ENCODE data around the gene PDE6A.
"Not testable (repeated sequence)": the region's sequence is repeated elsewhere in the genome, so short reads cannot be mapped to it uniquely, and the experiment has no call there.

PDE6A gene

DNA sequence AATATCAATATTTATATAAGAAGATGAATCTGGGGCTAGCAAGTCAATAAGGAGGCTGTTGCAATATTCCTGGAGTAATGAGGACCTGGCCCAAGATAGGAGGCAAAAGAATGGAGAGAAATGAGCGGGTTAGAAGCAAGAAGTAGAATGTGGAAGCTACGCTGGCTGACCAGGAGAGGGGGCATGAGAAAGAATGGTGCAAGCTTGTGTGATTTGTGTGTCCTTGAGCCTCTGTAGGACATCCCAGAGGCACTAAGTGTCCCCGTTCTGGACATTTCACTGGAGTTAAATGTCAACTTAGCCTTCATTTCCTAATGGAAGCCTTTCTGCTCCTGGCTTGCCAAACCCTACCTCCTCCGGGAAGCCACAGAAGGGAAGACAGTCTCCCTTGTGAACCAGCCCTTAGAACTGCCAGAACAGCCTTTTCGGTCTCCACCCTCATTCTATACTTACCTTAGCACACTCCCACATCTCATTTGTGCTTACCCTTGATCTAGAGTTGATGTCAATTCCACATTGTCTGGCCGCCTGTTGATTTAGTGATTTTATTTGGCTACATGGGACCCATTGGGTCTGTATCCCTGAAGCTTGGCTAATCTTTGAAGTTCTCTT lies 6.7 kb upstream of the PDE6A start:
- DNase-seq (ENCODE audit: low read depth) = no peak

DNA sequence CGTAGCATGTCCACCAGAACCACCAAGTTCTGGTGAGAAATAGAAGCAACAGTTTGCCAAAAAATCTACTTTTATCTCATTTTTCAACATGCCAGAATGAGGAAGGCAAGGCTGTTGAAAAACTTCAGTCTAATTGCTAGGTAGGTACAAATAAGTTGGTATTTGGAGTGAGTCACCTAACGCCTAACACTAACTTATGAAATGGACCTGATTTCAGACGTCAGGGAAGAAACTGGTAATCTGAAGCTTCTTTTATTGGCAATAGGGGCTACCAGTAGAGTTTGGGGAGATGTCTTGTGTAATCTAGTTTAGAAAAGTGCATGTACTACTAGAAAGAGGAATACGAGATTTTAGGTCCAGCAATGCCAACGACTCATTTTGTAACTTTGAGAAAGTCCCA lies 4.4 kb upstream of the PDE6A start:
- DNase-seq (ENCODE audit: low read depth) = no peak

DNA sequence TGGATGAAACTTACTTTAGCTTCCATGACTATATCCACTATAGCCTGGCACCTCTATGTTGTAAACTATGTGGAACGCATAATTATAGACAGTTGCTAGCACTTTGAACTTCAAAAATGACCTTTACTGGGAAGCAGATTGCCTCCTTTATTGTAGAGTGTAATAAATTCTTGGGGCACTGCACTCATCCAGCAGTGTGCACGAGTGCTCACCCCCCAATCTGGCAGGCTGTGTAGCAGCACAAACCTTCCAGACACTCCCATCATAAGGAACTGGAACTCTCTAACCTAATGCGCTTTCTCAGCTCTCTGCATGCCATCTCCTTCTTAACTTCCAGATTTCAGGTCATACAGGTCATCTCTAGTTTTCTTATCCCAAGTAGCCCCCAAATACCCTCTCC lies 1.5 kb upstream of the PDE6A start:
- DNase-seq (ENCODE audit: low read depth) = no peak

DNA sequence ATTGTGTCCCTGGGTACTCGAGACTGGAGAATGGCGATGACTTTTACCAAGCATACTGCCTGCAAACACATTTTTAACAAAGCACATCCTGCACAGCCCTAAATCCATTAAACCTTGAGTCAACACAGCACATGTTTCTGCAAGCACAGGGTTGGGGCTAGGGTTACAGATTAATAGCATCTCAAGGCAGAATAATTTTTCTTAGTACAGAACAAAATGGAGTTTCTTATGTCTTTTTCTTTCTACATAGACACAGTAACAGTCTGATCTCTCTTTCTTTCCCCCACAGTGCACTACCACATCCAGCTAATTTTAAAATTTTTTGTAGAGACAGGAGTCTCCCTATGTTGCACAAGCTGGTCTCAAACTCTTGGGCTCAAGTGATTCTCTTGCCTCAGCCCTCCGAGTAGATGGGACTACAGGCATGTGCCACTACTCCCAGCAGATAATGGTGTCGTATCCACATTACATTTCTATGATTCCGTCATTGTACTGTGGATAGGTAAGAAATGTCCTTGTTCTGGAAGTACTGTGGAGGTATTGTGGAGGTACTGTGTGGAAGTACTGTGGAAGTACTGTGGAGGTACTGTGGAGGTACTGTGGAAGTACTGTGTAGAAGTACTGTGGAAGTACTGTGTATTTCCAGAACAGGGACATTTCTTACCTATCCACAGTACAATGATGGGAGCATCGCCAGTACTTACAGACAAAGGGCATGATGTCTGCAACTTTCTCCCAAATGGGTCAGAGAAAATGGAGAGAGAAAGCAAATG lies 1.2 kb downstream of the PDE6A start:
- DNase-seq (ENCODE audit: low read depth) = not testable (repeated sequence)

DNA sequence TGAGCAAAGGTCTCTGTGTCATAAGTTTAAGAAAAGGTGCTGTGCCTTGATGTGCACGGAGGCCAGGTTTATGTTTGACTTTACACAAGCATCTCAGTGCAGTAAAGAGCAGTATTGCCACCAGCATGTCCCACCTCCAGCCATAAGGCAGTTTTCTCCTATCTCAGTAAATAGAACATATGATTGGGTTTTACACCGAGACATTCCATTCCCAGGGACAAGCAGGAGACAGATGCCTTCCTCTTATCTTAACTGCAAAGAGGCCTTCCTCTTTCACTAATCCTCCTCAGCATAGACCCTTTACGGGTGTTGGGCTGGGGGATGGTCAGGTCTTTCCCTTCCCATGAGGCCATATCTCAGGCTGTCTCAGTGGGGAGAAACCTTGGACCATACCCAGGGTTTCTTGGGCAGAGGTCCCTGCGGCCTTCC lies 1.8 kb downstream of the PDE6A start:
- not testable (repeated sequence) for DNase-seq (ENCODE audit: low read depth)

DNA sequence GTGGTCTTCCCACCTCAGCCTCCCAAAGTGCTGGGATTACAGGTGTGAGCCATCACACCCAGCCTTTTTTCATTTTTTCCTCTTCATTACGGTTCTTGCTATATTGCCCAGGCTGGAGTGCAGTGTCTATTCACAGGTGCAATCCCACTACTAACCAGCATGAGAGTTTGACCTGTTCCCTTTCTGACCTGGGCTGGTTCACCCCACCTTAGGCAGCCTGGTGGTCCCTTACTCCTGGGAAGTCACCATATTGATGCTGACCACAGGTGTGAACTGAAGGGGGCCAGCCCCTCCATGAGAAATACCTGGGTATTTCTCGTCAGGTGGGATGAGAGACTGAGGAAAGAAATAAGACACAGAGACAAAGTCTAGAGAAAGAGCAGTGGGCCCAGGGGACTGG lies 2.4 kb downstream of the PDE6A start:
- no peak for DNase-seq (ENCODE audit: low read depth)

DNA sequence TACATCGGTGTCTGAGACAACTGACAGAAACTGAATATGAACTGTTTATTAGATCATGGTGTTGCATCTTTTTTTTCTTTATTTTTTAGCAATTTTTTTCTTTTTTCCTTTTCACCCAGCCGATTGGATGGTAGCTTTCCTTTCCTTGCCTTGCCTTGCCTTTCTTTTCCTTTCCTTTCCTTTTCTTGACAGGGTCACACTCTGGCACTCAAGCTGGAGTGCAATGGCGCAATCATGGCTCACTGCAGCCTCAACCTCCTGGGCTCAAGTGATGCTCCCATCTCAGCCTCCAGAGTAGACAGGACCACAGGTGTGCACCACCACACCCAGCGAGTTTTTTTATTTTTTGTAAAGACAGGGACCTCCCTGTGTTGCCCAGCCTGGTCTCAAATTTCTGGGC lies 2.8 kb downstream of the PDE6A start:
- no peak for DNase-seq (ENCODE audit: low read depth)

DNA sequence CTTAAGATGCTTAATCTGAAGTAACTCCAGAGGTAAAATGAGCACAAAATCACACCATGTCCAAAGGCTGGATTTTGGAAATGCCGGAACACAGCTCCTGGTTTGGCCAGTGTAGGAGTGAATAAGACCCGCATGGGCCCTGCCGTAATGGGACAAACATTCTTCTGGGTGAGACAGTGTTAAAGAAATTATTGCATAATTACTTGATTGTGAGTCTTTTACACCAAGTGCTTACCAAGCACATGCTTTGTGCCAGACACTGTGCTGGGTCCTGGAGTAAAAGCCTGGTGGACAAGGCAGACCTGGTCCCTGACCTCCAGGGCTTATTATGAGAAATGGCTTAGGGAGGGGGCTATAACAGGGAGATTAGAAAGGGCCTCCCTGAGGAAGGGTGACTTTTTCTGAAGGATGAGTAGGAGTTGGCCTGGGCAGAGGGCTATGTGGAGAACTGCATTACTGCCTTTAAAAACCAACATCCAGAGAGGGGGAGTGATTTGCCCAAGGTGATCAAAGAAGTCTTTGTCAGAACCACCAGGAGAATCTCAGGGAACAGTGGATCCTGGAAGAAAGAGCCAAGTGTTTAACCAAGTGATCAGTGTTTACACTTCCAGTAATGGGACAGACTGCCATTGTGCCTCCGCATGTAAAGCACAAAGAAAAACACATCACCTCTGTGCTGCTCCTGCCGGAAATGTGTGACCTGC lies 3.5 kb downstream of the PDE6A start:
- no peak for DNase-seq (ENCODE audit: low read depth)

DNA sequence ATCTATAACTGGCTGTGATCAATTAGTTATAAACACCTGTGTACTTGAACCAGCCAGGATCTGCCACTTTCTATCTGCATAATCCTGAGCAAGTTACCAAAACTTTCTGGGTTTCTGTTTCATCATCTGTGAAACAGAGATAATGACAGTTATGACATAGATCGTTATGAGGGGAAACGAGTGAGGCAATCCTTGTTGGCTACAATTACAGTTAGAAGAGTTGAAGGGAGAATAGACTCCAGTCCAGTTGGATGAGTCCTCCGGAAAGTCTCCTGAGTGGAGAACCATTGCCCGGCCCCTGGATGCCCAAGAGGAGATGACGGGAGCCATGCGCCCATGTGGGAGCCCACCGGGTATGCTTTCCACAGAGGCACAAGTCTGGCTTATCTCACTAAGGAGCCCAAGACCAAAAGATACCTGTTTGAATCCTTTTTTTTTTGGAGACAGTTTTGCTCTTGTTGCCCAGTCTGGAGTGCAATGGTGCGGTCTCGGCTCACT lies 4.5 kb downstream of the PDE6A start:
- no peak for DNase-seq (ENCODE audit: low read depth)

DNA sequence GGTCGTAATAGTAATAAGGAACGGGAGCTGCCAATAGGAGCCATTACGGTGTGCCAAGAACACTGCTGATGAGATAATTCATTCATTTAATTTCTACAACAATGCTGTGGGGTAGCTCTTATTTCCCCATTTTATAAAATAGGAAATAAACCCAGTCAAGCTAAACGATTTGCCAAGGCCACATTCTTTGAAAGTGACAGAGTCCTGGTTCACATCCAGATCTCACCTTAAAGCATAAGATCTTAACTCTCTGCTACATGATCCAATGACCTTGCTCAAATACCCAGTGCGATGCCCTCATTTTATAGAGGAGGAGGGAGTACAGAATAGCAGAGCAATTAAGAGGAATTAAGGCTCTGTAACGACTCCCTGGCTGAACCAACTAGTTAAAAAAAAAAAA lies 5.0 kb downstream of the PDE6A start:
- DNase-seq (ENCODE audit: low read depth) = no peak

DNA sequence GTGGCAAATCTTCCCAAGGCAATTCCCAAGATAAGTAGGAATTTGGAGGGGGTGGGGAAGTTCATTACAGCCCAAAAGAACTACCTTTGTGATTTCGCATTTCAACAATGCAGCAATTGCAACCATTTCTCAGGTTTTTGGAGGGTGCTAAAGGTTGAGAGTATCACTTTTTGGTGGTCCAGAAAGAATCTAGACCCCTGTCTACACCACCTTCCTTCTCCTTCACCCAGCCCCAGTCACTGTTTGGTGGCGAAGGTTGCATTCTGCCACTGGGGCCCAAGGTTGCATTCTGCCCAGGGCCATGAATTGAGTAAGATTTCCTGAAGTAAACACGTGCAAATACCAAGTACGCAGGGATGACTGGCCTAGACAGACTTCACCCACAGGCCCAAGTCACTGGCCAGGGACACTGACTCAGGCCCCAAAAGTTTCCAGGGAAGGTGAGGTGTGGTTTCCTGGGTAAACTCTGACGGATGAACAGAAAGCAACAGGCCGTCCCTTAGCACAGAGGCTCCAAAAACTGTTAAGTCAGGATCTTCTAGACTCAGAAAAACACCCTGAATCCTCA lies 5.7 kb downstream of the PDE6A start:
- DNase-seq (ENCODE audit: low read depth) = no peak

DNA sequence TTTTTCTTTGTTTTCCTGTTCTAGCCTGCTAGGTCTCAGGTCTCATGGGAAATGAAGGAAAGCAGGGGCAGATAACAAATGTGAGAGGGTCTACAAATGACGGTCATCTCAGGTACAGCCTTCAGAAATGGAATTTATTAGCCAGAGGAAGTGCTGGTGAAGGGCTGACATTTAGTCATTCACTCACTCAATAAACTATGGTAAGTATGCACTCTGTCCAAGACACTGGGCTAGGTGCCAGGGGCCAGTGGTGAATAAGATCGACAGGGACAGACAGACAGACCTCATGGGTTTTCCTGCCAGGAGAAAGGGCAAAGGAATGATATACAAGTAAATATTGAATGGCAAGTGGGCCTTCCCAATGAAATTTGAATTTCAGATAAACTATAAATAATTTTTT lies 6.3 kb downstream of the PDE6A start:
- no peak for DNase-seq (ENCODE audit: low read depth)

DNA sequence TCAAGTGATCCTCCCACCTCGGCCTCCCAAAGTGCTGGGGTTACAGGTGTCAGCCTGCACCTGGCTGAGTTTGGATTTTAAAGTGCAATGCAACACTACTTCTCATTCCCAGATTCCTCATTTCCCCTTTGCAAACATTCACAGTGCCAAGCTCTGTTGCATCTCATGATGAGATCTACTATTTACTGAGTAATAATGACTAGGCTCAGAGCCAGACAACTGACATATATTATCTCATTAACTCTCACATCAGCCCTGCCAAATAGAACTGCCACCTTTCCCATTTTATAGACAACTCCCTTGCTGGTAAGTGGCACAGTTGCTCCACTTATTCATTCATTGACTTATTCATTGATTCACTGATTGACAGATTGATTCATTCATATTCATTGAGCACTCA lies 7.0 kb downstream of the PDE6A start:
- no peak for DNase-seq (ENCODE audit: low read depth)

DNA sequence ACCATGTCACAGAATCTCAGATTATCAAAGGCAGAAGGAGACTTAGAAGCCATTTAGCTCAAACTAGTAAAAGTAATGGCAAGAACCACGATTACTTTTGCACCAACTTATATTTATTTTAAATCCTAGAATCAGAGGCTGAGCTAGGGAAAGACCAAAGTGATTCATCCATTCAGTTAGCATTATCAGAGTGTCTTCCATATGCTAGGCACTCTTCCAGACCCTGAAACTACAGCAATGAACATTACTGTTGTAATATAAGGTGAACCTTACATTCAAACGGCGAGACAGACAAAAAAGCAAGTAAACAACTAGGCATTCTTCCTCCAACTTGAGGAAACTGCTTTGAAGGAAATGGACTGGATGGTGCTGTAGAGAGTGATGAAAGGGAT lies 7.9 kb downstream of the PDE6A start:
- no peak for DNase-seq (ENCODE audit: low read depth)

DNA sequence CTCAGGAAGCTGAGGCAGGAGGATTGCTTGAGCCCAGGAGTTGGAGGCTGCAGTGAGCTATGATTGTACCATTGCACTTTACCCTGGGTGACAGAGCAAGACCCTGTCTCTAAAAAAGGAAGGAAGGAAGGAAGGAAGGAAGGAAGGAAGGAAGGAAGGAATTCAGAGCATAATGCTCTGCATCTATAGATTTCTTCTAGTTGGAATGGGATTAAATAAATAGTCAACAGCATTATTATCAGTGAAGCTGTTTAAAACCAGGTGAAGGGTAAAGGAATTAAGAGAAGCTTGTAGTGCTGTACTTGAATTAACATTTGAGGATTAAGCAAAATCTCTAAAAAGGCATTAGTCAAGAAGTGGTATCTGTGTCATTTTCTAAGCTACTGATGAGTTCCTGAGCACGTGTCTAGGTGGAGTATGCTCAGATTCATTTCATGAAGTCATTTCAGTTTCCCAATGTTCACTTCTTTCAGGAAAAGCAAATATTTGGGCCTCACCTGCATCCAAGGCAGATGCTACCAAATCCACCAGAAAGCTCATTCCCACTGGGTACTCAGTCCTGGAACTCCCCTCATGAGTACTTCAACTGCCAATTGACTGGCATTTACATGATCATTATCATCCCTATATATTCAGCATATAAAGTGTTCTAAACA lies 8.4 kb downstream of the PDE6A start:
- DNase-seq (ENCODE audit: low read depth) = no peak

DNA sequence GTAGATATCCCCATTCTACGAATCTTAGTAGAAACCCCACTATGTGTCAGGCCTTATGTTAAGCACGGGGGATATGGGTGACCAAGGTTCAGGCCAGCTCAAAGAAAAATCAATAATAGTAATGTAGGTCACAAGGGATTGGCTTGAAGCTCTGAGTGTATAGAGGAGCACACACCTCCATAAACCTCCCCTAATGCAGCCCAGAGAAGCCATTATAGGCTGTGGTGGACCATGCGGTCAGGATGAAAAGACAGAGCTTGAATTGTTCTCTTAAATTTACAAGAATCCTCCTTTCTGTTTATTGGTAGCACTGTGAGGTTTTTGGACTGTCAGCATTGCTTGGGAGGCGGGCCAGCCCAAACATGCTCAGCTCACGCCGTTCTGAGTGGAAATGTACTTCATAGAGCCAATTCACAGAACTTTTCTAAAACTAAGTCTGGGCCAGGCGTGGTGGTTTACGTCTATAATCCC lies 9.1 kb downstream of the PDE6A start:
- no peak for DNase-seq (ENCODE audit: low read depth)

DNA sequence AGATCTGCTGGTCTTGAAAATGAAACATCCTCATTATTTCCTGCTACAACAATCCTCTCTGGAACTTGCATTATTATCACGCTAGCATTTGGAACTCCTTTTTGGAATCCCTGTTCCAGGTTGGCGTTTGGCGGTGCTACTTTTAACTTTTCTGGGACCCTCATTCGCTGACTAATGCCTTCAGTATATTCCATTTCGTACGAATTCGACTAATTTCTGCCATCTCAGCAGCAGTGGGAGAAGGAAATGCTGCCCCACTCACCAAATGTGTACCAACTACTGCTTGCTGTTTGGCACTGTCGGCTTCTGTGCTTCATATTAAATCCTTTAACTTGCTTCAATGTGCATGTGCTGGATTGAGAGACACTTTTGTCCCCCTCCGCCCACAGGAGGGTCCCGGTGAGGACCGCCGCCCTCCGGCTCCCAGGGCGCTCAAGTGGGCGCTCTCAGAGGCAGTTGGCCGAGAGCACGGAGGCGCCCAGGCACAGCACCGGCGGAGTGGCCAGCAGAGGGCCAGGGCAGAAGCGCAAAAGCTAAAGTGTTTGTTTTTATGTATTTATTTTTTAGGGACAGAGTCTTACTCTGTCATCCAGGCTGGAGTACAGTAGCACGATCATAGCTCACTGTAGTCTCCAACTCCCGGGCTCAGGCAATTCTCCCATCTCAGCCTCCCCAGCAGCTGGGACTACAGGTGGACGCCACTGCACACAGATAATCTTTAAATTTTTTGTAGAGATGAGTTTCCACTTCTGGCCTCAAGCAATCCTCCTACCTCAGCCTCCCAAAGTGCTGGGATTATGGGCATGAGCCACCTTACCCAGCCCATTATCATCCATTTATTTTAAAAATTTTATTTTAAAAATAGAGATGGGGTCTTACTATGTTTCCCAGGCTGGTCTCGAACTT lies 11.9 kb downstream of the PDE6A start:
- no peak for DNase-seq (ENCODE audit: low read depth)

DNA sequence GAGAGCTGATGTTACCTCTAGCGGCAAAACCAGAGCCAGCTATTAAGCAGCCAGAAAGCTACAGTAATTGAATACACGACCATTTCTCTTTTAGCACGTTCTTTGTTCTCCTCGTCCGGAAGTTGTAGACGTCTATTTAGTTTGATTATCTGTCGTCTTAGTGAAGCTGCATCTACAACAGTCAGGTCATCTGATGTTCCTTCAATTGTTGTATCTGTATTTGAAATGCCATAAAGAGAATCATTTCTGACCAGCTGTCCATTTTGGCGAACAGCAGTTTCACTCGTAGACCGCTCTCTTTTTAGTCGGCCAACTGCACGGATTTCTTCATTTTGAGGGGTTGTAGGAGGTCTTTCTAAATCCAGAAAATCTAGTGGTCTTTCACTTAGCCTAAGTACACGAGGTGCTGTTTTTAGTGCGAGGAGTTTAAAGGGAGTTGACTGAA lies 12.6 kb downstream of the PDE6A start:
- DNase-seq (ENCODE audit: low read depth) = no peak

DNA sequence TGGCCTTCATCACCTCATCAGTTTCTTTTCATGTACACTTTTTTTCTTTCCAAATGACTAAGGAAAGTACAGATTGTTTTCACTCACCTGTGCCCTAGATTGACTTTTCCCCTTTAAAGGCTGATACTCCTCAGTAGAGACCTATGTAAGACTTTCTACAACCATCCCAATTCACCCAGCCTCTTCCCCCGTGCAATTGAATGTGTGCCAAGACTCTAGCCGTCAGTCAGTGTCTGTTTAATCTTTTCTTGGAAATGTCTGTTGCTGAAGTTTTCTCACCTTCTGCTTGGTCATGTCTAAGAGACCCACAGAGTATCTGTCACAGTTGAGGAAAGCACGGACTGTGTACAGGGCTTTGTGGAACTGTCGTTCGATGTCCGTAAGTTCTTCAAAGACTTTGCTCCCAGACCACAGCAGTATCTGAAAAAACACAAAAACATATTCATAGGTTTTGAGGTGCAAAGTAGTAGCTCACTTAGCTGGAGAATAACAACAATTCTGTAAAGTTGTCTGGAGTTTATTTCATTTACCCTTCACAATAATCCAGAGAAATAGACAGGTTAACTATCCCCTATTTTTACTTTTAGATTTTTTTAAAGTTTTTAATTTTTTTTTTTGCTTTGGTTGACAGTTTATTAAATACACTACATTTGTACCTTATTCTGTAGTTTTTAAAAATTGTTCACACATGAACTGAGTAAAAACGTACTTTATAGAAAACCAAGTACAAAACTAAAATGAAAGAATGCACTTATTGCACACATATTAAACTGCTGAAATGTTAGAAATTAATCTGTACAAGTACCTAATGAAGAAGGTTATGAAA lies 13.6 kb downstream of the PDE6A start:
- DNase-seq (ENCODE audit: low read depth) = no peak
